PC-3 (cell line): ENCODE data around the gene VSTM2L. TPM values are rescaled to one million over a fixed set of nuclear protein-coding genes. Genes with fewer than 3 reads are reported as not detected.

Experiments used
- ATAC-seq: fragments of 200-7000 bp; cut with Tn5 transposase; 2 replicates; pipeline ENCODE4 v1.9.1; 2020; ENCODE audit warnings: mild to moderate bottlenecking, moderate library complexity
- BruUV-seq: library from RNA; stranded (reverse); fragments of 400-500 nt; replicated peaks from 2 replicates; lab custom pipeline; 2021; lab: Mats Ljungman, UMichigan
- CTCF ChIA-PET: fragments of 300-600 bp; sonication (Branson Sonifier 250); formaldehyde crosslinking; loops from one replicate; lab custom pipeline; 2022; ENCODE audit warnings: antibody characterized with exemption; lab: Charles Lee
- POLR2A ChIA-PET: fragments of 300-600 bp; sonication (Branson Sonifier 250); formaldehyde crosslinking; loops from one replicate; lab custom pipeline; 2022; ENCODE audit warnings: antibody characterized with exemption; ENCODE audit not compliant: unreplicated experiment; lab: Charles Lee
- DNase-seq: peaks from one replicate; pipeline ENCODE4 v3.0.0-alpha.2; 2015
- H2AFZ ChIP-seq: fragments of 300-600 bp; sonication (generic); 2 replicates; pipeline ENCODE4 v1.6.0; 2016; ENCODE audit warnings: antibody characterized with exemption, low read length
- H3F3A ChIP-seq: fragments of 300-600 bp; sonication (generic); one replicate; pipeline ENCODE4 v1.6.0; 2017; ENCODE audit warnings: antibody characterized with exemption, low read length, control low read depth, mild to moderate bottlenecking; ENCODE audit not compliant: unreplicated experiment
- H3K27ac ChIP-seq: fragments of 300-600 bp; sonication (generic); 2 replicates; pipeline ENCODE4 v1.5.1; 2016; ENCODE audit warnings: mild to moderate bottlenecking, low read length
- H3K27me3 ChIP-seq: fragments of 300-600 bp; sonication (generic); 2 replicates; pipeline ENCODE4 v1.6.1; 2016; ENCODE audit warnings: low read length, mixed read lengths
- H3K36me3 ChIP-seq: fragments of 300-600 bp; sonication (generic); 2 replicates; pipeline ENCODE4 v1.6.1; 2016; ENCODE audit warnings: low read depth, mixed run types, low read length, mixed read lengths
- H3K4me1 ChIP-seq: fragments of 300-600 bp; sonication (generic); 2 replicates; pipeline ENCODE4 v1.5.1; 2016; ENCODE audit warnings: low read length; ENCODE audit not compliant: insufficient read depth
- H3K4me2 ChIP-seq: fragments of 300-600 bp; sonication (generic); 2 replicates; pipeline ENCODE4 v1.6.0; 2016; ENCODE audit warnings: low read length
- H3K4me3 ChIP-seq: fragments of 300-600 bp; sonication (generic); 2 replicates; pipeline ENCODE4 v1.5.1; 2016; ENCODE audit warnings: mild to moderate bottlenecking, low read length, mixed read lengths
- H3K79me2 ChIP-seq: fragments of 300-600 bp; sonication (generic); 2 replicates; pipeline ENCODE4 v1.6.1; 2017; ENCODE audit warnings: low read length, mixed read lengths
- H3K9ac ChIP-seq: fragments of 300-600 bp; sonication (generic); 2 replicates; pipeline ENCODE4 v1.6.0; 2016; ENCODE audit warnings: mild to moderate bottlenecking, low read length
- H3K9me2 ChIP-seq: fragments of 300-600 bp; sonication (generic); replicated peaks from 2 replicates; pipeline ENCODE4 v1.6.1; 2016; ENCODE audit warnings: mixed run types, low read length, mixed read lengths
- H3K9me3 ChIP-seq: fragments of 300-600 bp; sonication (generic); 2 replicates; pipeline ENCODE4 v1.6.1; 2016; ENCODE audit warnings: low read length, mixed read lengths
- H4K20me1 ChIP-seq: fragments of 300-600 bp; sonication (generic); 2 replicates; pipeline ENCODE4 v1.6.1; 2016; ENCODE audit warnings: low read length, mixed read lengths
- EZH2 ChIP-seq: fragments of 300-600 bp; sonication (generic); IDR thresholded peaks from one replicate; pipeline ENCODE4 v1.6.1; 2017; ENCODE audit warnings: antibody characterized with exemption, mild to moderate bottlenecking, low read length; ENCODE audit not compliant: unreplicated experiment
- EZH2phosphoT487 ChIP-seq: fragments of 300-600 bp; sonication (generic); IDR thresholded peaks from 2 replicates; pipeline ENCODE4 v1.6.1; 2018; ENCODE audit warnings: mild to moderate bottlenecking, antibody characterized with exemption, low read length, borderline replicate concordance
- intact Hi-C: fragments of 100-400 bp; cut with micrococcal nuclease; formaldehyde crosslinking; loops from 2 replicates; pipeline ENCODE4 v1.9.0; 2023
- total RNA-seq: library from RNA; depleted of rRNA; stranded (reverse); fragments of >200 nt; gene quantifications from 2 replicates; pipeline ENCODE4 v1.2.3, GENCODE V29; 2014
- TF ChIP-seq, protein P1 (sequence below): fragments of 300-600 bp; sonication (generic); conservative IDR thresholded peaks from 2 replicates; pipeline ENCODE4 v1.5.1; 2017; ENCODE audit warnings: antibody characterized with exemption, low read depth, mild to moderate bottlenecking, low read length

Gene VSTM2L
- total RNA-seq, 1 experiment from 2014 or later, result 45.8 TPM

DNA sequence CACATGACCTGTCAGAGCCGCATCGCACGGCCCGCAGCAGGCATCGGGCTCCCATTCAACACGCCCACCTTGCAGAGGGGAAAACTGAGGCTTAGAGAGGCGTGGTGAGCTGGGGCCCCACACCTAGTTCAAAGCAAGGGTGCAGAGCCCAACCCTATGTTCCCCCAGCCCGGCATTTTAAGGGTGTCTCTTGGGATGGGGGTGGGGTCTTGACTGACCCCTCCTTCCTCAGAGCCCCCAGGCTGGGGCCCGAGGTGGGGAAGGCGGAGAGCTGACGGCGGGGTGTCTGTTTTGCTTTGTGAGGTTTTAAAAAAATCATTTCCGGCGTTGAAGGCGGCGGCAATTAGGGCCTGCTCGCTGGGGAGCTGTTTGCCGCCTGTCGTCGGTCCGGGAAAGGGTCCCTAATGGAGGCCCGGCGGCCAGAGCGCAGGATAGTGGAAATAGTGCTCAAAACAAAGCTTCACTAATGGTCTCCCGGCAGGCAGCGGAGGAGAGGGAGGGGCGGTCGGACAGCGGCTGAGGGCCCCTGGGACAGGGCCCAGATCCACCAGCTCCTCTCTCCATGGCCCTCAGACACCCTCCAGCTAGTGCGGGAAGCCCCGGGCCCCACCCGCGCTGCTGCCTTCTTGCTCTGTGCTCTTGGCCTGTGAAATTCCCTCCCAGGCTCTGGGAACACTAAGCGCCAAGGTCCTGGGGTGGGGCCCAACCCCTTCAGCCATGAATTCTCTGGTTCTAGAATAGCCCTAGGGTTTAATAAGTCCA is 11.9 kb downstream of the VSTM2L start:
- Histone ChIP-seq H3K9ac (no peak overlapping the region), H2AFZ (no peak overlapping the region), H3K4me2 (no peak overlapping the region), H3K27me3 (no peaks in the 10 kb centered on the region), H3K4me3 (no peak overlapping the region), H3K4me1 (no peaks in the 10 kb centered on the region), H3K9me3 (no peaks in the 10 kb centered on the region), H3F3A (no peaks in the 10 kb centered on the region), H3K9me2 (no peaks in the 10 kb centered on the region), H3K36me3 (no peaks in the 10 kb centered on the region), H3K79me2 (0 out of 2 replicates have a peak, but pooled peaks cover 7% of the 10 kb centered on the region), H3K27ac (no peak overlapping the region), H4K20me1 (no peaks in the 10 kb centered on the region)
- ATAC-seq, result no peak
- POLR2A ChIA-PET, result no interaction called here
- TF ChIP-seq EZH2phosphoT487, result no peak
- TF ChIP-seq, protein P1, sequence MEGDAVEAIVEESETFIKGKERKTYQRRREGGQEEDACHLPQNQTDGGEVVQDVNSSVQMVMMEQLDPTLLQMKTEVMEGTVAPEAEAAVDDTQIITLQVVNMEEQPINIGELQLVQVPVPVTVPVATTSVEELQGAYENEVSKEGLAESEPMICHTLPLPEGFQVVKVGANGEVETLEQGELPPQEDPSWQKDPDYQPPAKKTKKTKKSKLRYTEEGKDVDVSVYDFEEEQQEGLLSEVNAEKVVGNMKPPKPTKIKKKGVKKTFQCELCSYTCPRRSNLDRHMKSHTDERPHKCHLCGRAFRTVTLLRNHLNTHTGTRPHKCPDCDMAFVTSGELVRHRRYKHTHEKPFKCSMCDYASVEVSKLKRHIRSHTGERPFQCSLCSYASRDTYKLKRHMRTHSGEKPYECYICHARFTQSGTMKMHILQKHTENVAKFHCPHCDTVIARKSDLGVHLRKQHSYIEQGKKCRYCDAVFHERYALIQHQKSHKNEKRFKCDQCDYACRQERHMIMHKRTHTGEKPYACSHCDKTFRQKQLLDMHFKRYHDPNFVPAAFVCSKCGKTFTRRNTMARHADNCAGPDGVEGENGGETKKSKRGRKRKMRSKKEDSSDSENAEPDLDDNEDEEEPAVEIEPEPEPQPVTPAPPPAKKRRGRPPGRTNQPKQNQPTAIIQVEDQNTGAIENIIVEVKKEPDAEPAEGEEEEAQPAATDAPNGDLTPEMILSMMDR, result no peak
- no peak for TF ChIP-seq EZH2
- BruUV-seq, result no TSS peak
- intact Hi-C loops, result no loop called here
- no peak for DNase-seq
- CTCF ChIA-PET, result interaction anchor here (0.6 kb wide), 1 partner anchor 351 kb away, joined by 3 read pairs; no protein-coding TSS in a partner anchor

DNA sequence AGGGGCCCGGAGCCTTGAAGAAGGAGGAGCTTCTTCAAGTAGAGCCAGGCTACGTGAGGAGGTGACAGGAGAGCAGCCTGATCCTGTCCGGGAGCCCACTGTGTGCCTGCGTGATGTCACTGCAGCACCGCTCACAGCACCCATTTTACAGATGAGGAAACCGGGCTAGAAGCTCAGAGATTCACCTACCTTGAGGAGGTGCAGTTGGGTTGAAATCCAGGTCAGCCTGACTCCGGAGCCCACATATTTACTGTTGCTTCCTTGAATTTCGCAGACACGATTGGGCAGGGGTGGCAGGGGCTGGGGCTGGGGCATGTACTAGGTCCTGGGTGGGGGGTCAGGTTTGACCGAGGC is 12.5 kb downstream of the VSTM2L start:
- Histone ChIP-seq H3K4me3 (no peak overlapping the region), H3K27me3 (no peaks in the 10 kb centered on the region), H3K79me2 (0 out of 2 replicates have a peak, but pooled peaks cover 2% of the 10 kb centered on the region), H3K27ac (no peak overlapping the region), H3K4me2 (no peak overlapping the region), H4K20me1 (no peaks in the 10 kb centered on the region), H2AFZ (no peak overlapping the region), H3K9ac (no peak overlapping the region), H3K36me3 (no peaks in the 10 kb centered on the region), H3K9me3 (no peaks in the 10 kb centered on the region), H3K9me2 (no peaks in the 10 kb centered on the region), H3F3A (no peaks in the 10 kb centered on the region), H3K4me1 (no peaks in the 10 kb centered on the region)
- ATAC-seq (no peak), DNase-seq (no peak)
- intact Hi-C loops, result no loop called here
- TF ChIP-seq EZH2phosphoT487 (no peak), EZH2 (no peak)
- TF ChIP-seq, protein P1, result no peak
- POLR2A ChIA-PET, result no interaction called here
- no TSS peak for BruUV-seq
- CTCF ChIA-PET, result interaction anchor here (0.6 kb wide), 1 partner anchor 351 kb away, joined by 3 read pairs; no protein-coding TSS in a partner anchor
